GM23338 (cell line): ENCODE data around the gene MYT1. TPM values are rescaled to one million over a fixed set of nuclear protein-coding genes. Genes with fewer than 3 reads are reported as not detected.

Experiments
- ATAC-seq: fragments of 200-7000 bp; cut with Tn5 transposase; 3 replicates; pipeline ENCODE4 v1.9.1; 2020
- DNase-seq: peaks from one replicate; pipeline ENCODE4 v3.0.0-alpha.2; 2015; ENCODE audit warnings: low spot score
- H2AFZ ChIP-seq: fragments of 200-600 bp; sonication (generic); 2 replicates; pipeline ENCODE4 v1.8.0; 2016; ENCODE audit warnings: antibody characterized with exemption, mild to moderate bottlenecking, moderate library complexity
- H3F3A ChIP-seq: fragments of 200-600 bp; sonication (generic); replicated peaks from 2 replicates; pipeline ENCODE4 v1.8.0; 2017; ENCODE audit warnings: antibody characterized with exemption, mixed run types, low read depth
- H3K27ac ChIP-seq: fragments of 200-600 bp; sonication (generic); 2 replicates; pipeline ENCODE4 v1.6.1; 2016; ENCODE audit warnings: low read depth
- H3K27me3 ChIP-seq: fragments of 200-600 bp; sonication (generic); 2 replicates; pipeline ENCODE4 v1.8.0; 2016; ENCODE audit warnings: mild to moderate bottlenecking, mixed run types, moderate library complexity; ENCODE audit not compliant: insufficient read depth
- H3K36me3 ChIP-seq: fragments of 200-600 bp; sonication (generic); 2 replicates; pipeline ENCODE4 v1.8.0; 2016; ENCODE audit warnings: mild to moderate bottlenecking; ENCODE audit not compliant: insufficient read depth
- H3K4me1 ChIP-seq: fragments of 200-600 bp; sonication (generic); 2 replicates; pipeline ENCODE4 v1.8.0; 2016; ENCODE audit warnings: mild to moderate bottlenecking, moderate library complexity; ENCODE audit not compliant: insufficient read depth
- H3K4me2 ChIP-seq: fragments of 200-600 bp; sonication (generic); 2 replicates; pipeline ENCODE4 v1.7.1; 2017; ENCODE audit warnings: mixed run types
- H3K4me3 ChIP-seq: fragments of 200-600 bp; sonication (generic); 2 replicates; pipeline ENCODE4 v1.6.1; 2016; ENCODE audit warnings: mixed run types
- H3K79me2 ChIP-seq: fragments of 200-600 bp; sonication (generic); replicated peaks from 2 replicates; pipeline ENCODE4 v1.8.0; 2017; ENCODE audit warnings: mild to moderate bottlenecking; ENCODE audit not compliant: insufficient read depth
- H3K9me2 ChIP-seq: fragments of 200-600 bp; sonication (generic); 2 replicates; pipeline ENCODE4 v1.8.0; 2017; ENCODE audit not compliant: insufficient read depth
- H4K20me1 ChIP-seq: fragments of 200-600 bp; sonication (generic); replicated peaks from 2 replicates; pipeline ENCODE4 v1.8.0; 2017; ENCODE audit warnings: mild to moderate bottlenecking; ENCODE audit not compliant: insufficient read depth
- H3K27ac Mint-ChIP-seq: 2 replicates; pipeline ENCODE4 v1.8.0; 2020; ENCODE audit warnings: inconsistent platforms, mild to moderate bottlenecking, moderate library complexity, mixed read lengths
- H3K27me3 Mint-ChIP-seq: 3 replicates; pipeline ENCODE4 v1.8.0; 2022; ENCODE audit warnings: low read depth, mild to moderate bottlenecking, moderate library complexity, mixed read lengths, inconsistent platforms; ENCODE audit not compliant: insufficient read depth, poor library complexity
- H3K36me3 Mint-ChIP-seq: 3 replicates; pipeline ENCODE4 v1.8.0; 2021; ENCODE audit warnings: low read depth, mild to moderate bottlenecking, inconsistent platforms, moderate library complexity, mixed read lengths
- H3K4me1 Mint-ChIP-seq: 3 replicates; pipeline ENCODE4 v1.8.0; 2020; ENCODE audit warnings: mild to moderate bottlenecking, inconsistent platforms, mixed read lengths
- H3K4me3 Mint-ChIP-seq: 3 replicates; pipeline ENCODE4 v1.8.0; 2021; ENCODE audit warnings: moderate library complexity, mild to moderate bottlenecking, inconsistent platforms, mixed read lengths
- H3K9me3 Mint-ChIP-seq: 3 replicates; pipeline ENCODE4 v1.8.0; 2020; ENCODE audit warnings: moderate library complexity, mild to moderate bottlenecking, inconsistent platforms, mixed read lengths
- CREB1 ChIP-seq: fragments of 250-450 bp; sonication (Bioruptor Pico); IDR thresholded peaks from 2 replicates; pipeline ENCODE4 v1.5.0; 2020; ENCODE audit warnings: low read depth, mild to moderate bottlenecking, moderate library complexity
- CTCF ChIP-seq, 2 experiments: fragments of 200-600 bp in 1 of 2; sonication (generic) in 1 of 2; conservative IDR thresholded peaks; 2 replicates each; pipeline versions ENCODE4 v1.5.1 to v1.6.1; 2016 to 2017; ENCODE audit warnings: antibody characterized with exemption in 2 of 2, low read depth in 2 of 2, mild to moderate bottlenecking in 2 of 2, moderate library complexity in 1 of 2
- POLR2AphosphoS5 ChIP-seq: IDR thresholded peaks from 2 replicates; pipeline ENCODE4 v1.6.1; 2016; ENCODE audit warnings: antibody characterized with exemption, low read depth
- ZNF114 ChIP-seq: fragments of 250-450 bp; sonication (Bioruptor Pico); IDR thresholded peaks from 2 replicates; pipeline ENCODE4 v1.5.0; 2020; ENCODE audit warnings: mild to moderate bottlenecking, moderate library complexity
- ZNF462 ChIP-seq: fragments of 250-450 bp; sonication (Bioruptor Pico); IDR thresholded peaks from 2 replicates; pipeline ENCODE4 v1.5.0; 2020; ENCODE audit warnings: mild to moderate bottlenecking, moderate library complexity
- polyA plus RNA-seq: library from polyadenylated mRNA; unstranded; fragments of >200 nt; fragmentation: Nextera tagmentation; extraction: Ambion mirVana; gene quantifications from 2 replicates; pipeline ENCODE4 v1.2.1, GENCODE V29; 2016
- total RNA-seq: library from RNA; depleted of rRNA; stranded (reverse); fragments of >200 nt; shearing (Covaris generic); gene quantifications from 2 replicates; pipeline ENCODE4 v1.2.3, GENCODE V29; 2014

The MYT1 gene
- total and polyA plus RNA-seq, 2 experiments from 2014 or later, result 0.83 to 1.6 TPM

GRCh38 chr20:64247307-64247618 lies 83.0 kb downstream of the MYT1 start (continued):
- no peak for TF ChIP-seq ZNF462 (CRISPR knock-in tag)
- no peak for TF ChIP-seq ZNF114 (CRISPR knock-in tag)
- TF ChIP-seq POLR2AphosphoS5, result no peak
- no peak for TF ChIP-seq CREB1 (CRISPR knock-in tag)

- TF ChIP-seq POLR2AphosphoS5 (no peak), CTCF (conservative IDR thresholded peaks at IDR 0.05; ENCODE audit: low read depth in 2 of 2) (peak in 1 of 2 experiments; percentile 14; a peak in 1 of 4 replicates)
- H3K4me1 Mint-ChIP-seq, result no peaks in the 10 kb centered on the region
- no peaks in the 10 kb centered on the region for H3F3A ChIP-seq
- no peak overlapping the region for H3K4me3 Mint-ChIP-seq
- H3K9me3 Mint-ChIP-seq, result no peaks in the 10 kb centered on the region
- 0 out of 2 replicates have a peak overlapping the region, but pooled peaks have one; percentile 18 for H2AFZ ChIP-seq
- H3K4me1 ChIP-seq, result no peaks in the 10 kb centered on the region
- H3K79me2 ChIP-seq, result no peaks in the 10 kb centered on the region
- no peak overlapping the region for H3K27ac ChIP-seq
- peak; percentile 46 for ATAC-seq
- H3K27me3 ChIP-seq, result no peaks in the 10 kb centered on the region
- H3K4me2 ChIP-seq, result no peak overlapping the region
- no peaks in the 10 kb centered on the region for H3K36me3 ChIP-seq
- H4K20me1 ChIP-seq, result no peaks in the 10 kb centered on the region
- H3K27ac Mint-ChIP-seq, result no peak overlapping the region
- H3K9me2 ChIP-seq, result no peaks in the 10 kb centered on the region
- no peaks in the 10 kb centered on the region for H3K36me3 Mint-ChIP-seq
- H3K27me3 Mint-ChIP-seq, result peaks cover 11% of the 10 kb centered on the region
- DNase-seq, result no peak
- H3K4me3 ChIP-seq, result no peak overlapping the region
Measured at GRCh38 chr20:64247970-64248841, 84.0 kb downstream of the MYT1 start.
